Measurements from ENCODE around the gene TECPR2.

Gene TECPR2

GRCh38 chr14:102461490-102462338, 99.0 kb downstream of the TECPR2 start:
- FAIRE-seq (no peak), DNase-seq (ENCODE audit: insufficient read length, low spot score) (no peak)

- no peak for FAIRE-seq
- DNase-seq (ENCODE audit: insufficient read length, low spot score): no peak
Measured at GRCh38 chr14:102462391-102462790, 99.7 kb downstream of the TECPR2 start.

DNA sequence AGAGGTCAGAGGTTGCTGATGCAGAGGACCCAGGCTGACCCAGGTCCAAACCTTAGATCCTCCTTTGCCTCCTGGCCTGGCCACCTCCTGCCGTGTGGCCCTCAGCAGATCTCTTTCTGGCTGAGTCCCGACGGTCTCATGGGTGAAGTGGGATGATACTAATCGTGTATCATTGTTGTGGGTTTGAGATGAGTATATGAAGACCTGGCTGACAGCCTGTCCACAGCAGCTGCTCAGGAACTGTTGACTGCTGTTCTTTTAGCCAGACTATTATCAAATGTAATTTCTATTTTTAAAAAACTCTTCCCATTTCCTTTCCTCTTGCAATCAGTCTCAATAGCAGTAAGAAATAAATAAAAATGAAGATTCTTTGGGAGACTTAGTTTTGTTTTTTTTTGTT, 101.3 kb downstream of the TECPR2 start:
- DNase-seq (ENCODE audit: insufficient read length, low spot score) (no peak), FAIRE-seq (no peak)

DNA sequence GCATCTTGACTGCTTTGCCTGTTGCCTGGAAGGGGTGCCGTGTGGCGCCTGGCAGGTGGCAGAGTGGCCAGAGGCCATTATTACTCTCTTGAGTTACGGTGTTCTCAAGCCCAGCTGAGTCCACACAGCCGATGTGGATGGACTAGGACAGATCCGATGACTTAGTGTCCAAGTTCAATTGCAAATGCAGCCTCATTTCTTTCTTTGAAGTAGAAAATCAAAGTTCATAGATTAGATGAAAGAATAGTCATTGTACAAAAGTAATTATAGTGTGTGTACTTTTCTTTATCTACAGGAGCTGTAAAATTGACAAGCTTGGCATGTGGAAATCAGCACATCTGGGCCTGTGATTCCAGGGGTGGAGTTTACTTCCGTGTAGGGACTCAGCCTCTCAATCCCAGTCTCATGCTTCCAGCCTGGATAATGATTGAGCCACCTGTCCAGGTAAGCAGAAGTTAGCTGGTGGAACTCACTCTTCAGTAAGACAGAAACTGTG, 102.2 kb downstream of the TECPR2 start:
- no peak for FAIRE-seq

DNA sequence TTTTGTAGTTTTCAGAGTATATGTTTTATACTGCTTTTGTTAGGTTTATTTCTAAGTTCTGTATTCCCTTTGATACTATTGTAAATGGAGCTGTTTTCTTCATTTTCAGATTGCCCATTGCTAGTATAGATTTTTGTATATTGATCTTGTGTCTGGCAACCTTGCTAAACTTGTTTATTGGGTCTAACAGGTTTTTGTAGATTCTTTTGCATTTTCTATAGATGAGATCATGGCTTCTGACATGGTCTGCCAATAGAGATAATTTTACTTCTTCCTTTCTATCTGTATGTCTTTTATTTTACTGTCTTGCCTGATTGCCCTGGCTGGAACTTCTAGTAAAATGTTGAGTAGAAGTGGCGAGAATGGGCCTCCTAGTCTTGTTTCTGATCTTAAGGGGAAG, 106.5 kb downstream of the TECPR2 start:
- DNase-seq (ENCODE audit: insufficient read length, low spot score): no peak
- no peak for FAIRE-seq

More for the DNA sequence above, 102.2 kb downstream of the TECPR2 start:
- DNase-seq (ENCODE audit: insufficient read length, low spot score): no peak

GRCh38 chr14:102471921-102472790, 109.4 kb downstream of the TECPR2 start:
- FAIRE-seq (no peak), DNase-seq (ENCODE audit: insufficient read length, low spot score) (no peak)

DNA sequence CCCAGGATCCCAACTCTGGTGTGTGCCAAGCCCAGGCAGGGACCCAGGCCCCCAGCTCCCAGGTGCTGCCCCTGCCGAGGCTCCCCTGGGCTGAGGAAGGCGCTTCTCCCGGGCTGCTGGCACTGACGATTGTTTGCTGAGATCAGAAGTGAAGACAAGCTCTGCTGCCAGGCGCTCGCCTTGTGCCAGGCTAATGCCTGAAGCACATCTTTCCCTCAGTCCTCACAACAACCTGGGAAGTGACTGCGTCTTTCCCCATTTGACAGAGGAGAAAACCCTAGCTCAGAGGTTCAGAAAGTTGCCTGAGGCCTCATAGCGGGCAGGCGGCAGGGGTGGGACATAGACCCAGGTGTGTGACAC, 110.0 kb downstream of the TECPR2 start:
- FAIRE-seq (no peak), DNase-seq (ENCODE audit: insufficient read length, low spot score) (no peak)

GRCh38 chr14:102473559-102473958, 110.8 kb downstream of the TECPR2 start:
- FAIRE-seq (no peak), DNase-seq (ENCODE audit: insufficient read length, low spot score) (no peak)

DNA sequence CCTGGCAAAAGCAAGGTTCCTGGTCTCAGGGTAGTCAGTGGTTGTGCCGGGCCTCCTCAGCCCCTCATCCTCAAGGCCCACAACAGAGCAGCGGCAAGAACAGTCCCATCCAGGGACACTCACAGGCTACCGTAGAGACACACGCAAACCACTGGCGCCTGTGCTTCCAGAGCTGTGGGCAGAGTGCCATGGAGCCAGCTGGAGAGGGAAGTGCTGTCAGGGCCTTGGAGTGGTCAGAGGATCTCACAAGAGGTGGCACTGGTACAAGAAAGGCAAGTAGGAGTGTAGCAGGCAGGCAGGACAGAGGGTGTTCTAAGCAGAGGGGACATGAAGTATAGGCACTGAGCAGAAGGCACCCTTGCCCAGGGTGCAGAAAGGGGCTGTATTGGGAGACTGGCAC, 112.2 kb downstream of the TECPR2 start:
- DNase-seq (ENCODE audit: insufficient read length, low spot score) (no peak), FAIRE-seq (no peak)

DNA sequence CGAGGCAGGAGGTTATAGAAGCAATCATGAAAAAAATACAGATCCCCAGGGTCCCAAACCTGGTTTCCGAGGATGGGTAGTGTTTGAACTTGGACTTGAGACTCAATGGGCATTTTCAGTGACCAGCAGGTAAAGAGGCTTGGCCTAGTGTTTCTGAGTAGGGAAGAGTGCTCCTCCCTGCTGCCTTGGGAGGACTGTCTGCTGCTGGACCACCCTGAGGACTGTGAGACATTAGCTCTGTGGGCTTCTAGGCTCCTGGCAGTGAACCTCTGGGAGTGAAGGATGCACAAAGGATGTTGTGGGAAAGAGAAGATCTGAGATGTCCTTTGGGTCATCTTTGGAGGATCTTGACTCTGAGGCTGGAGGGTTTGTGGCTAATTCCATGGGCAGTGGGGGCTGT, 116.4 kb downstream of the TECPR2 start:
- FAIRE-seq: no peak
- DNase-seq (ENCODE audit: insufficient read length, low spot score): no peak

GRCh38 chr14:102479777-102480176, 117.0 kb downstream of the TECPR2 start:
- FAIRE-seq: no peak
- DNase-seq (ENCODE audit: insufficient read length, low spot score): no peak

GRCh38 chr14:102481371-102481770, 118.6 kb downstream of the TECPR2 start:
- FAIRE-seq (no peak), DNase-seq (ENCODE audit: insufficient read length, low spot score) (no peak)

GRCh38 chr14:102481791-102482238, 119.1 kb downstream of the TECPR2 start:
- FAIRE-seq (no peak), DNase-seq (ENCODE audit: insufficient read length, low spot score) (peak; percentile 30)

DNA sequence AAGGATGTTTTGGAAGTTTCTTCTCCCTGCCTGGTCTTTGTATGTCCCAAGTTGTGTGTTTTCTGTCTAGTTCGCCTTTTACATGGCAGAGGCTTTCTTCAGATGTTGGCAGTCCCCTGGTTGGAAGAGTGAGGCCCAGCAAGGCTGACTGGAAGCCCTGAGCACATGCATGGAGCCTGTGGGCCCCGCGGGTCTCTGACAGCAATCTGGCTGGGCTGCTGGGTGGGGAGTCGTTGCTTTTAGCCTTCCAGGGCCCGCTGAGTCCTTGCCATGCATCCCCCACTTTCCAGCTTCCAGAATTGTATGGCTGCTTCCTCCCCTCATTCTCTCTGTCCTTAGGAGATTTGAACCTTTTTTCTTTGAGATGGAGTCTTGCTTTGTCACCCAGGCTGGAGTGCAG, 121.6 kb downstream of the TECPR2 start:
- no peak for DNase-seq (ENCODE audit: insufficient read length, low spot score)
- FAIRE-seq: no peak

GRCh38 chr14:102485693-102486512, 123.2 kb downstream of the TECPR2 start:
- no peak for FAIRE-seq

DNA sequence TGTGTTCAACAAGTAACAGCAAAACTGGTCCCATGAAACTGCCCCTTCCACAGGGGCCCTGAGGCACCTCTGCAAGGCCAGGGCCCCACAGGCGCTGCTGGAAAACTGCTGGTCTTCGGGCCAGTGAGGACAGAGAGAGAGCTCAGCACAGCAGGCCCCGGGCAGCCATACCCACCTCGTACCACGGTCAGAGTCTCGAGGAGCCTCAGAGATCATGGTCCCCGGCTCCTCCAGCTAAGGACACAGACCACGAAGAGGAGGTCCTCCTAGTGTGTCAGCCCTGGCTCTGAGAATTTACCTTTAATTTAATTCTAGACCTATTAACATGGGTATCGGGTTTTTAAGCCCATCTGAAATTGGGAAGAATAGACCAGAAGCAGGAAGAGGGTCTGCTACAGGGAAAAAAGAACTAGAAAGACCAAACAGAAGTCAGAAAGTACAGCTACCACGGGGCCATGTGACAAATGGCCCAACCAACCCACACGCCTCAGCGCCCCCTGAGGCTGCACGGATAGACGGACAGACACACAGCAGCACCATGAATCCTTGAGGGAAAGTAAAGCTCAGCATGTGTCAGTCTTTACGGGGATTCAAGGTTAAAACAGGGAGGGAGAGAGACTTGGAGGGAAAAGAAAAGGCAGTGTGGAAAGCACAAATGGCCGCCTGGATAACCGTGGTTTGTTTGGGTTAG, 123.9 kb downstream of the TECPR2 start:
- FAIRE-seq (no peak), DNase-seq (ENCODE audit: insufficient read length, low spot score) (no peak)

More at GRCh38 chr14:102485693-102486512, 123.2 kb downstream of the TECPR2 start:
- no peak for DNase-seq (ENCODE audit: insufficient read length, low spot score)

GRCh38 chr14:102487204-102487577, 124.5 kb downstream of the TECPR2 start:
- DNase-seq (ENCODE audit: insufficient read length, low spot score): no peak
- FAIRE-seq: no peak

GRCh38 chr14:102490456-102490855, 127.7 kb downstream of the TECPR2 start:
- DNase-seq (ENCODE audit: insufficient read length, low spot score) (no peak), FAIRE-seq (no peak)

DNA sequence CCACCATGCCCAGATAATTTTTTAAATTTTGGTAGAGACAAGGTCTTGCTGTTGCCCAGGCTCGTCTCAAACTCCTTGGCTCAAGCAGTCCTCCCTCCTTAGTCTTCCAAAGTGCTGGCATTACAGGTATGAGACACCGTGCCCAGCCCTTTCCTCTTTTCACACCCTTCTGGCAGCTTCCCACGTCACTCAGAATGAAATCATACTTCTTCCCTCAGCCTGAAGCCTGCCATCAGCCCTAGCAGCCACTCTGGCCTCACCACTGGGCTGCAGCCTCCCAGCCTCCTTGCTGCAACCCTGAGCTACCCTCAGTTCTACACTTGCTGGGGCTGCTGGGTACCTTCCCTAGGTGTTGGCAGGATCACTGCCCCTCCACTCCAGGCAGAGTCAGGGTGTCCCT, 128.6 kb downstream of the TECPR2 start:
- DNase-seq (ENCODE audit: insufficient read length, low spot score) (no peak), FAIRE-seq (no peak)
